ENCODE measurements around the gene AACS. TPM values are rescaled to one million over a fixed set of nuclear protein-coding genes. Genes with fewer than 3 reads are reported as not detected.

AACS gene
- total and polyA plus RNA-seq, 2 of the 4 experiments (the other 2 are of a cell fraction): 22.0 to 24.9 TPM

- H4K8ac ChIP-seq (ENCODE audit: low read depth in 2 of 2, low read length in 2 of 2): no peak overlapping the region
- ATAC-seq (ENCODE audit: low read depth) (no peak), DNase-seq (no peak)
- H3K4me3 ChIP-seq (ENCODE audit: insufficient read depth, low read depth, low read length): no peak overlapping the region
- H2BK20ac ChIP-seq (ENCODE audit: low read depth, low read length): no peak overlapping the region
- peaks cover 2% of the 10 kb centered on the region; the same call in 1 of the 2 replicates for H3K9me3 ChIP-seq (ENCODE audit: control insufficient read depth, insufficient read depth, low read length)
- no peak overlapping the region for H3K18ac ChIP-seq (ENCODE audit: low read depth, low read length)
- intact Hi-C loops (cut with micrococcal nuclease): no loop called here
- H2AK9ac ChIP-seq (replicated peaks; ENCODE audit: low read depth, low read length, poor library complexity): no peak overlapping the region
- in situ Hi-C loops (cut with MboI; ENCODE audit: low sequenced_read_pairs): no loop called here
- dilution Hi-C loops (cut with HindIII; ENCODE audit: low sequenced_read_pairs, unreplicated experiment): no loop called here
- H3K14ac ChIP-seq (replicated peaks; ENCODE audit: low read depth, low read length): no peak overlapping the region
- no peak for TF ChIP-seq RFX5 (IDR thresholded peaks at IDR 0.05; ENCODE audit: low read depth, low read length)
- TF ChIP-seq CTCF (conservative IDR thresholded peaks at IDR 0.05; ENCODE audit: low read depth, low read length): no peak
- no peak for TF ChIP-seq MAFK (IDR thresholded peaks at IDR 0.05; ENCODE audit: low read depth, low read length)
- no peak for TF ChIP-seq SMC3 (IDR thresholded peaks at IDR 0.05; ENCODE audit: low read depth, low read length)
- no peak for TF ChIP-seq MAZ (IDR thresholded peaks at IDR 0.05; ENCODE audit: borderline replicate concordance, low read depth, low read length)
- no peak for TF ChIP-seq CEBPB (IDR thresholded peaks at IDR 0.05; ENCODE audit: low read depth, low read length)
- TF ChIP-seq FOS (IDR thresholded peaks at IDR 0.05; ENCODE audit: low read depth, low read length): no peak
- no peak overlapping the region for H3K4me2 ChIP-seq (ENCODE audit: low read depth, low read length)
- no peak overlapping the region for H2BK15ac ChIP-seq (ENCODE audit: low read depth, low read length)
- H3K79me1 ChIP-seq (ENCODE audit: low read depth in 1 of 2, low read length in 2 of 2): no peaks in the 10 kb centered on the region
- H4K20me1 ChIP-seq (ENCODE audit: insufficient read depth, low read length): no peaks in the 10 kb centered on the region
- H3K27ac ChIP-seq (ENCODE audit: insufficient read depth, low read length): no peak overlapping the region
- POLR2A ChIA-PET (ENCODE audit: unreplicated experiment): no interaction called here
- no peak overlapping the region for H4K5ac ChIP-seq (ENCODE audit: low read depth, low read length)
- CTCF ChIA-PET: no interaction called here
- H2BK120ac ChIP-seq (ENCODE audit: low read depth, low read length): no peak overlapping the region
- H3K9ac ChIP-seq (ENCODE audit: low read depth, low read length): no peak overlapping the region
- no peak overlapping the region for H3K23ac ChIP-seq (ENCODE audit: low read depth, low read length)
- peaks cover under 1% of the 10 kb centered on the region; the same call in 1 of the 2 replicates for H3K36me3 ChIP-seq (ENCODE audit: control insufficient read depth, insufficient read depth, low read length)
- H2BK5ac ChIP-seq (ENCODE audit: low read depth, low read length, poor library complexity, severe bottlenecking): no peak overlapping the region
- H3K4me1 ChIP-seq (ENCODE audit: control insufficient read depth, insufficient read depth, low read length): no peaks in the 10 kb centered on the region
- H3K27me3 ChIP-seq (ENCODE audit: control insufficient read depth, insufficient read depth, low read length): no peaks in the 10 kb centered on the region
- H3K9me1 ChIP-seq (ENCODE audit: insufficient read depth, low read length): no peaks in the 10 kb centered on the region
- no peak overlapping the region for H2AK5ac ChIP-seq (ENCODE audit: low read depth, low read length)
- no CpG with 5 or more reads among the region's 8 CpGs for WGBS, 2 experiments (ENCODE audit: extremely low coverage in 2 of 2, insufficient read length in 1 of 2)
- no peak overlapping the region for H3K56ac ChIP-seq (ENCODE audit: extremely low read depth, insufficient read depth, low read length)
- no peak overlapping the region for H3K4ac ChIP-seq (ENCODE audit: low read depth, low read length)
- no peak overlapping the region for H4K91ac ChIP-seq (ENCODE audit: insufficient read depth, low read depth, low read length)
- H2AFZ ChIP-seq (replicated peaks; ENCODE audit: low read length, poor library complexity): no peak overlapping the region
- BruUV-seq (replicated peaks): no TSS peak
These were observed 37.1 kb upstream of the AACS start for GRCh38 chr12:125028106-125028505.
